CD14-positive monocyte (primary cell): Measurements from ENCODE around the gene ST8SIA1. TPM values are rescaled to one million over a fixed set of nuclear protein-coding genes. Genes with fewer than 3 reads are reported as not detected.

Source experiments
- DNase-seq, 3 donors: peaks; one replicate each; pipeline ENCODE4 v3.0.0-alpha.2; 2011 to 2022
- H2AFZ ChIP-seq: 2 replicates; pipeline ENCODE4 v1.6.0; 2012; ENCODE audit warnings: mild to moderate bottlenecking, low read depth, low read length, inconsistent platforms; ENCODE audit not compliant: insufficient read depth, poor library complexity, severe bottlenecking
- H3K27ac ChIP-seq, 2 donors: 1 replicate in 1 of 2; 2 replicates in 1 of 2; pipeline ENCODE4 v1.5.1; 2012 to 2013; ENCODE audit warnings: low read length in 2 of 2, control low read depth in 1 of 2, inconsistent platforms in 1 of 2, low read depth in 1 of 2, mild to moderate bottlenecking in 1 of 2
- H3K27me3 ChIP-seq, 2 donors: one replicate each; pipeline versions ENCODE4 v1.6.0 to v1.6.1; 2011 to 2013; ENCODE audit warnings: low read length in 2 of 2; ENCODE audit not compliant: control insufficient read depth in 2 of 2, insufficient read depth in 2 of 2
- H3K36me3 ChIP-seq, 2 donors: replicated peaks in 1 of 2; 1 replicate in 1 of 2; 2 replicates in 1 of 2; pipeline versions ENCODE4 v1.5.1 to v1.6.1; 2012 to 2013; ENCODE audit warnings: low read length in 2 of 2, control low read depth in 1 of 2, inconsistent platforms in 1 of 2, mild to moderate bottlenecking in 1 of 2; ENCODE audit not compliant: insufficient read depth in 2 of 2, control insufficient read depth in 1 of 2
- H3K4me1 ChIP-seq, 2 donors: 1 replicate in 1 of 2; 2 replicates in 1 of 2; pipeline versions ENCODE4 v1.5.1 to v1.6.1; 2012 to 2013; ENCODE audit warnings: low read length in 2 of 2, control low read depth in 1 of 2, inconsistent platforms in 1 of 2, mild to moderate bottlenecking in 1 of 2, moderate library complexity in 1 of 2; ENCODE audit not compliant: insufficient read depth in 2 of 2, control insufficient read depth in 1 of 2
- H3K4me2 ChIP-seq: replicated peaks from 2 replicates; pipeline ENCODE3; 2012; ENCODE audit warnings: low read length, moderate library complexity, mild to moderate bottlenecking; ENCODE audit not compliant: poor library complexity, severe bottlenecking; ENCODE audit errors: extremely low read depth
- H3K4me3 ChIP-seq, 3 experiments: fragments of 200-600 bp in 1 of 3; sonication (generic) in 1 of 3; replicated peaks in 1 of 3; 1 replicate in 2 of 3; 2 replicates in 1 of 3; pipeline ENCODE4 v1.5.1; 2011 to 2013; ENCODE audit warnings: low read length in 3 of 3, mild to moderate bottlenecking in 3 of 3, control low read depth in 2 of 3, low read depth in 2 of 3, inconsistent platforms in 1 of 3, moderate library complexity in 1 of 3
- H3K79me2 ChIP-seq: 2 replicates; pipeline ENCODE4 v1.6.0; 2012; ENCODE audit warnings: mild to moderate bottlenecking, control low read depth, inconsistent platforms, low read length, moderate library complexity; ENCODE audit not compliant: insufficient read depth
- H3K9ac ChIP-seq: 2 replicates; pipeline ENCODE4 v1.6.0; 2017; ENCODE audit warnings: low read length, mild to moderate bottlenecking; ENCODE audit not compliant: insufficient read depth, poor library complexity, severe bottlenecking
- H3K9me3 ChIP-seq, 2 donors: replicated peaks in 1 of 2; 1 replicate in 1 of 2; 2 replicates in 1 of 2; pipeline versions ENCODE4 v1.5.1 to v1.6.1; 2012 to 2013; ENCODE audit warnings: low read length in 2 of 2, control low read depth in 1 of 2; ENCODE audit not compliant: control insufficient read depth in 1 of 2, insufficient read depth in 1 of 2
- H4K20me1 ChIP-seq: 2 replicates; pipeline ENCODE4 v1.6.0; 2012; ENCODE audit warnings: mild to moderate bottlenecking, low read length, control low read depth, moderate library complexity; ENCODE audit not compliant: insufficient read depth
- H3K27ac Mint-ChIP-seq, 7 donors: one replicate each; pipeline ENCODE4 v1.8.0; 2020; ENCODE audit warnings: mild to moderate bottlenecking in 7 of 7, mixed read lengths in 7 of 7, moderate library complexity in 6 of 7, inconsistent platforms in 2 of 7
- H3K27me3 Mint-ChIP-seq, 3 donors: one replicate each; pipeline ENCODE4 v1.8.0; 2021 to 2022; ENCODE audit warnings: low read depth in 3 of 3, mild to moderate bottlenecking in 3 of 3, mixed read lengths in 3 of 3, moderate library complexity in 3 of 3, inconsistent platforms in 1 of 3
- H3K36me3 Mint-ChIP-seq, 2 donors: one replicate each; pipeline ENCODE4 v1.8.0; 2020; ENCODE audit warnings: mixed read lengths in 2 of 2, inconsistent platforms in 1 of 2, mild to moderate bottlenecking in 1 of 2
- H3K4me1 Mint-ChIP-seq: one replicate; pipeline ENCODE4 v1.8.0; 2020; ENCODE audit warnings: mild to moderate bottlenecking, mixed read lengths
- H3K4me3 Mint-ChIP-seq, 2 donors: one replicate each; pipeline ENCODE4 v1.8.0; 2020; ENCODE audit warnings: mild to moderate bottlenecking in 2 of 2, mixed read lengths in 2 of 2, moderate library complexity in 1 of 2
- H3K9me3 Mint-ChIP-seq, 7 donors: one replicate each; pipeline ENCODE4 v1.8.0; 2020 to 2022; ENCODE audit warnings: mixed read lengths in 7 of 7, mild to moderate bottlenecking in 6 of 7, moderate library complexity in 6 of 7, inconsistent platforms in 2 of 7
- WGBS: methylation state at CpG from one replicate; pipeline ENCODE4 v1.1.5; 2013; ENCODE audit warnings: missing lambda C conversion rate; ENCODE audit not compliant: insufficient coverage; 5-methylcytosine and 5-hydroxymethylcytosine counted together
- intact Hi-C, 2 donors: fragments of 100-400 bp; cut with micrococcal nuclease; formaldehyde crosslinking; loops; one replicate each; pipeline versions ENCODE4 v1.15.0 to v1.15.1; 2023
- polyA plus RNA-seq, 3 donors: library from polyadenylated mRNA; depleted of rRNA in 1 of 3; unstranded in 2 of 3; stranded (reverse) in 1 of 3; fragments of 300-500 nt in 2 of 3; fragments of >200 nt in 1 of 3; fragmentation: Illumina TruSeq in 2 of 3; gene quantifications; 1 replicate in 2 of 3; 2 replicates in 1 of 3; pipeline ENCODE4 v1.2.3, GENCODE V29; 2012 to 2021
- TF ChIP-seq, protein P1 (sequence below): fragments of 200-600 bp; IDR thresholded peaks from one replicate; pipeline ENCODE4 v1.8.0; 2022; ENCODE audit warnings: antibody characterized with exemption, mild to moderate bottlenecking

The ST8SIA1 gene
- polyA plus RNA-seq, 3 donors = not detected

- Mint-ChIP-seq H3K27me3 (peaks cover 0 to 2% (median 1%) of the 10 kb centered on the region in 3 donors), H3K27ac (peak overlapping the region in 2 of 7 donors; percentile 57 to 76), H3K36me3 (no peaks in the 10 kb centered on the region), H3K4me3 (no peak overlapping the region), H3K9me3 (peaks cover 2 to 13% (median 6%) of the 10 kb centered on the region in 7 donors), H3K4me1 (peaks cover 9% of the 10 kb centered on the region)
- no peaks in the 10 kb centered on the region for H3K36me3 ChIP-seq
- peak in 2 of 3 donors; percentile 27 to 55 for DNase-seq
- intact Hi-C loops = no loop called here
- no peak overlapping the region for H3K4me3 ChIP-seq
- H3K9ac ChIP-seq = no peak overlapping the region
- H3K4me1 ChIP-seq = peaks cover 5 to 7% of the 10 kb centered on the region in 2 donors
- H3K79me2 ChIP-seq = no peaks in the 10 kb centered on the region
- 0% methylated on average over 1 of the region's 5 CpGs for WGBS
- TF ChIP-seq, protein P1, sequence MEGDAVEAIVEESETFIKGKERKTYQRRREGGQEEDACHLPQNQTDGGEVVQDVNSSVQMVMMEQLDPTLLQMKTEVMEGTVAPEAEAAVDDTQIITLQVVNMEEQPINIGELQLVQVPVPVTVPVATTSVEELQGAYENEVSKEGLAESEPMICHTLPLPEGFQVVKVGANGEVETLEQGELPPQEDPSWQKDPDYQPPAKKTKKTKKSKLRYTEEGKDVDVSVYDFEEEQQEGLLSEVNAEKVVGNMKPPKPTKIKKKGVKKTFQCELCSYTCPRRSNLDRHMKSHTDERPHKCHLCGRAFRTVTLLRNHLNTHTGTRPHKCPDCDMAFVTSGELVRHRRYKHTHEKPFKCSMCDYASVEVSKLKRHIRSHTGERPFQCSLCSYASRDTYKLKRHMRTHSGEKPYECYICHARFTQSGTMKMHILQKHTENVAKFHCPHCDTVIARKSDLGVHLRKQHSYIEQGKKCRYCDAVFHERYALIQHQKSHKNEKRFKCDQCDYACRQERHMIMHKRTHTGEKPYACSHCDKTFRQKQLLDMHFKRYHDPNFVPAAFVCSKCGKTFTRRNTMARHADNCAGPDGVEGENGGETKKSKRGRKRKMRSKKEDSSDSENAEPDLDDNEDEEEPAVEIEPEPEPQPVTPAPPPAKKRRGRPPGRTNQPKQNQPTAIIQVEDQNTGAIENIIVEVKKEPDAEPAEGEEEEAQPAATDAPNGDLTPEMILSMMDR = no peak
- H3K27ac ChIP-seq = no peak overlapping the region
- no peaks in the 10 kb centered on the region for H3K9me3 ChIP-seq
- H3K4me2 ChIP-seq = no peak overlapping the region
- no peaks in the 10 kb centered on the region for H4K20me1 ChIP-seq
- no peaks in the 10 kb centered on the region for H3K27me3 ChIP-seq
- H2AFZ ChIP-seq = no peak overlapping the region
These were observed 13.7 kb upstream of the ST8SIA1 start for GRCh38 chr12:22348208-22348607.

GRCh38 chr12:22340143-22340542 is 5.6 kb upstream of the ST8SIA1 start:
- TF ChIP-seq, protein P1 = no peak
- Histone ChIP-seq H3K27me3 (no peaks in the 10 kb centered on the region), H3K36me3 (no peaks in the 10 kb centered on the region), H3K4me3 (peak overlapping the region in 1 of 3 experiments; percentile 49), H3K4me2 (peak overlapping the region; percentile 61), H2AFZ (peak overlapping the region; percentile 34), H3K4me1 (peaks cover 24 to 30% of the 10 kb centered on the region in 2 donors), H3K79me2 (no peaks in the 10 kb centered on the region), H3K9me3 (no peaks in the 10 kb centered on the region), H4K20me1 (no peaks in the 10 kb centered on the region), H3K27ac (peak overlapping the region; percentile 7 to 79), H3K9ac (no peak overlapping the region)
- H3K36me3 Mint-ChIP-seq = peaks cover 7 to 17% of the 10 kb centered on the region in 2 donors
- peaks cover 30% of the 10 kb centered on the region for H3K4me1 Mint-ChIP-seq
- peaks cover 4 to 8% (median 7%) of the 10 kb centered on the region in 3 donors for H3K27me3 Mint-ChIP-seq
- peak overlapping the region; percentile 75 to 89 (median 82) for H3K27ac Mint-ChIP-seq
- intact Hi-C loops = no loop called here
- WGBS = no CpG with 5 or more reads among the region's 4 CpGs
- H3K9me3 Mint-ChIP-seq = peaks cover 12 to 30% (median 18%) of the 10 kb centered on the region in 7 donors
- H3K4me3 Mint-ChIP-seq = peak overlapping the region in 1 of 2 donors; percentile 80
- peak; percentile 80 to 88 (median 88) for DNase-seq
